GM12892 (cell line): ENCODE results near the gene HDAC5.

Experiments
- DNase-seq: peaks from one replicate; pipeline ENCODE4 v3.0.0; 2011; ENCODE audit not compliant: insufficient read length
- FAIRE-seq: peaks from 2 replicates; lab custom pipeline; 2011; peaks lifted over from hg19 to GRCh38; lab: Jason Lieb, UNC
- POLR2A ChIP-seq: IDR thresholded peaks from 2 replicates; pipeline ENCODE4 v1.6.1; 2011; ENCODE audit warnings: low read depth, low read length, control low read depth
- POLR2AphosphoS5 ChIP-seq: IDR thresholded peaks from 2 replicates; pipeline ENCODE4 v1.6.1; 2011; ENCODE audit warnings: low read depth, low read length, control low read depth
- TAF1 ChIP-seq: IDR thresholded peaks from 2 replicates; pipeline ENCODE4 v1.6.1; 2011; ENCODE audit warnings: low read depth, mild to moderate bottlenecking, control low read depth, low read length, borderline replicate concordance

The HDAC5 gene

DNA sequence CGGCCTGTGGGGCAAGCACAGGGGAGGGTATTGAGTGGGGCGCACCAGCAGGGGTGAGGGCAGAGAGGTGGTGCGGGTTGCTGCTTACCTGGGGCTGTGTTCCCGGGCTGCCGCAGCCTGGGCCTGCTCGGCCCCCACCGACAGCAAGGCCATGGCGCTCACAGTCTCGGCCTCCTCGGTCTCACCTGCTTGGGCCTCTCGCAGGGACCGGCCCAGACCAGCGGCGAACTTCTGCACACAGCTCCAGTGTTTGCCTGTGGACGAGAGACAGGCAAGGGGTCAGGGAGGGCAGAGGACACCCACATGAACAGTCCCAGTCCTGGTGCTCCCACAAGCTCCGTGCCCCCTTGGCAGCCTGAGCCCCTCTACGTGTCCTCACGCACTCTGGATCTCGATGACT is 45.0 kb downstream of the HDAC5 start:
- DNase-seq (no peak), FAIRE-seq (no peak)
- no peak for TF ChIP-seq TAF1
- TF ChIP-seq POLR2AphosphoS5 = no peak
- TF ChIP-seq POLR2A = no peak

DNA sequence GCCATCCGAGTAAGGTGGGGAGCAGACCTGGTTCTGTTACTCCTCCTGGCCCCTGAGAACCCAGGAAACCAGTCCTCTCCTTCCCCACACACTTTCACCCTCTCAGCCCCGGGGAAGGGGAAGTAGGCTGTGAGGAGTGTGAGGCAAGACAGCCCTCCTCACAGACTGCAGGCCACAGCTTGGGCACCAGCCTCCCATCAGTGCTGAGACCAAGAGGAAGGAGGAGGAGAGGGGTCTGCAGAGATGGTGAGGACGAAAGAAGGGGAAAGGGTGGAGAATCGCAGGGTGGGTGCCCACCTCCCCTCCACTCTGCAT is 45.9 kb downstream of the HDAC5 start:
- DNase-seq (no peak), FAIRE-seq (no peak)

DNA sequence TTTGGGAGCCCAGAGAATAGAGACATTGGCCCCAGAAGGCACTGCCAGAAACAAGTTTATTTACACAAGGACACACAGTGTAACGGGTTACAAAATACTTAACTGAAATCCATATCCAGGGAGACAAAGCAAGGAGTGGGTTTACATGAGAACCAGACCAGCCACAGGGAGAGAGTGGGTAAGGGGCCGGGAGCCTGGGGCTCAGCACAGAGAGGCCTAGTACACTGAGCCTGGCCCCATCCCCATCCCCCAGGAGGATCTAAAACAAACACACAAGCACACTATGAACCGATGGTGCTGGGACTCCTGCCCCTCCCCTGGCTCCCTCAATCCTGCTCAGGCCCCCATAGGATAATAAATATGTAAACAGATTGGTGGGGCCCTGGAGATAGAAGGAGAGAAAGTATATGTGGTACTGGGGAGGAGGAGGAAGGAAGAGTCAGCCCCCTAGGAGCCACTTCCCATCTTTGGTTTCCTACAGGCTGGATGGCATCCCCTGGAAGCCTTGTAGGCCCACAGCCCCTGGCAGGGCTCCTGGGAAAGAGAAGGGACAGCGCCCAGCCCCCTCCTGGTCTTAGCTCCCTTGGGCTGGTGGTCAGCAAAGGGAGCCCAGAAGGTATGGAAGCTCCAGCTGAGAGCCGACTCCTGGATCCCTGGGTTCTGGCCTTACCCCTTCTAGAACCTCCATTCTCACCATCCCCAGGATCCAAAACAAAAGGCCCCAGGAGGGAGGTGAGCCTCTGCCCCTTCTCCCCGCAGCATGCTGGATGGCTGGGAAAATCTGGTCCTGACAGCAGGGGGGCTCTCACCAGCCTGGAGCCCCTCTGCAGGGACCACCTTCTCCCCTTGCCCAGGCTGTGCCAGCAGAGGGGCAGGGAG is 46.5 kb downstream of the HDAC5 start:
- TF ChIP-seq POLR2AphosphoS5 (no peak), POLR2A (no peak), TAF1 (no peak)
- FAIRE-seq (no peak), DNase-seq (no peak)

More for the DNA sequence above, 45.9 kb downstream of the HDAC5 start:
- TF ChIP-seq POLR2A = no peak
- TF ChIP-seq TAF1 = no peak
- no peak for TF ChIP-seq POLR2AphosphoS5

DNA sequence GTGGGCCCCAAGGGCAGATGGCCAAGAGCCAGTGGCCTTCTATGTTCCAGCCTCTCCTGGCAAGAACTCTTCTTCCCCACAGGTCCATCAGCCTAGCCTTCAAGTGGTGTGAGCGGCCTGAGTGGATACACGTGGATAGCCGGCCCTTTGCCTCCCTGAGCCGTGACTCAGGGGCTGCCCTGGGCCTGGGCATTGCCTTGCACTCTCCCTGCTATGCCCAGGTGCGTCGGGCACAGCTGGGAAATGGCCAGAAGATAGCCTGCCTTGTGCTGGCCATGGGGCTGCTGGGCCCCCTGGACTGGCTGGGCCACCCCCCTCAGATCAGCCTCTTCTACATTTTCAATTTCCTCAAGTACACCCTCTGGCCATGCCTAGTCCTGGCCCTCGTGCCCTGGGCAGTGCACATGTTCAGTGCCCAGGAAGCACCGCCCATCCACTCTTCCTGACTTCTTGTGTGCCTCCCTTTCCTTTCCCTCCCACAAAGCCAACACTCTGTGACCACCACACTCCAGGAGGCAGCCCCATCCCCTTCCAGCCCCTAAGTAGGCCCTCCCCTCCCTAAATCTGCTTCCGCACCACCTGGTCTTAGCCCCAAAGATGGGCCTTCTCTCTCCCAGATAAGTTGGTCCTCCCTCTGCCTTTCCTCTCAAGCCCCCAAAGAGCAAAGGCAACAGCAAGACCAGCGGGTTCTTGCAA is 47.7 kb downstream of the HDAC5 start:
- DNase-seq (no peak), FAIRE-seq (no peak)
- TF ChIP-seq TAF1 = no peak
- TF ChIP-seq POLR2A = no peak
- TF ChIP-seq POLR2AphosphoS5 = no peak

DNA sequence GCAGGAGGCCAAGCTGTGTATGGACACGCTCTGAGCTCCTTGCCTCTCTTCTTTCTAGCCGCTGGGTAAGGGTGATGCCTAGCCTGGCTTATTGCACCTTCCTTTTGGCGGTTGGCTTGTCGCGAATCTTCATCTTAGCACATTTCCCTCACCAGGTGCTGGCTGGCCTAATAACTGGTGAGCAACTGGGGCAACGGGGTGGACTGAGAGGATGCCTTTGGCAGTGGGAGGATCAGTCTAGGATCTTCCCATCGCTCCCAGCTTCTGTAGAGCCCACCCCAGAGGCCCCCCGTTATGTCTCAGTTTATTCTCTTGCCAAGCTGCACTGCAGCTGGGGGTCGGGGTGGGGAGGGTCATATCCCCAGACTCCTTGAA is 48.5 kb downstream of the HDAC5 start:
- FAIRE-seq (no peak), DNase-seq (no peak)
- TF ChIP-seq TAF1 (no peak), POLR2AphosphoS5 (no peak), POLR2A (no peak)

DNA sequence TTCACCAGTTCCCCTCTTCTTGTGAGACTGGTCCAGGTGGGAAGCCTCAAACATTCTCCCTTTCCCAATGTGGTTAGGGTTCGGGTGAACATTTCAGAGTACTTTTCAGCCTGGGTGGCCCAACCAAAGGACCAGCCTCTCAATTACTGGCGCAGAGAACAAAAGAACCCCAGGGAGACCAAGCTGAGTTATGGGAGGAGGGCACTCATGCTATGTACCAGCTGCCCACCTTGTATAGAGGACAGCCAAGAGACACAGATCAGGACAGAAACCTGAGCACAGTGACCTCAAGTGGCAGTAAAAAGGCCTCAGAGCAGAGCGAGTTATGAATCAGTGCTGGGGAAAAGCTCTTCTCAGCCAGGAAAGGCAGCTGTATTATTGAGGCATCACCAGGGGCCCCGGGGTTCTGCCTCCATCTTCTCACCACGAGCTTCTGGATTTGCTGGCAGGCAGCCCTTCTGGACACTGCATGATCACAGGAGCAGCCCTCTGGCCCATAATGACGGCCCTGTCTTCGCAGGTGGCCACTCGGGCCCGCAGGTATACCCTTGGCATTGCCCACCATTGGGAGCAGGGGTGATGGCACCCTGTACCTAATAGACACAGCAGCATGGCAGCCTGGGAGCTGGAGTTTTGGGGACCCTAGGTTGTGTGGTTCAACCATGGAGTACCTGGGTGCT is 49.1 kb downstream of the HDAC5 start:
- FAIRE-seq (no peak), DNase-seq (no peak)
- TF ChIP-seq TAF1 (no peak), POLR2AphosphoS5 (no peak), POLR2A (no peak)

DNA sequence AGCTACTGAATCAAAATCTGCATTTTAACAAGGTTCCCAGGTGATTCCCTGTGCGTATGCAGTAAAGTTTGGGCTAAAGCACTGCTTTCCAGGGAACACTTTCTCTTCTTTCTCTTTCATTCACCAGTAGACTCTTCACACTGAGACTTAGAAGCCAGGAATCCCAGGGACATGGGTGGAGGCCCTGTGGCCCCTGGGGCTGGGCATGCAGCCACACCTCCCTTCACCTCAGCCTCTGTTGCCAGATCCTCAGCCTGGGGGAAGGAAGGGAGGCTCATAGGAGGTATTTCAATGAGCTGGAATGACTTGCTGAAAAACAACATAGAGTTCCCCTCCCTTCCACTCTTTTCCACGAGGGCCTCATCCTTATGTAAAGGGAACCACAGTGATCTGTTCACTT is 51.7 kb downstream of the HDAC5 start:
- no peak for DNase-seq
- FAIRE-seq = no peak
- no peak for TF ChIP-seq POLR2A

DNA sequence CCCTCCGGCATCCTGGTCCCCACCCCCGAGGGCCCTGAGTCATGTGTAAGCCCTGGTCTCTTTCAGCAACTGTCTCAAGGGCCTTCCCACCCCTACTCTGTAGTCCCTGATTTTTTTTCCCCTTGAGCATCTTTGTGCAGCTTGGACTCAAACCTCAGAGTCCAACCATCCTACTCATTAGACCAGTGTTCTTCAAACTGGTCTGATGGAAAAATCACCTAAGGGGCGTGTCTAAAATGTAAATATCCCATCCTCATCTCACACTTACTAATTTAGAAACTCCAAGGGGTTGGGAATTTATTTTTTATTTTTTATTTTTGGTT is 52.3 kb downstream of the HDAC5 start:
- DNase-seq (no peak), FAIRE-seq (no peak)
- TF ChIP-seq POLR2AphosphoS5 = no peak
- TF ChIP-seq TAF1 = no peak
- TF ChIP-seq POLR2A = no peak

DNA sequence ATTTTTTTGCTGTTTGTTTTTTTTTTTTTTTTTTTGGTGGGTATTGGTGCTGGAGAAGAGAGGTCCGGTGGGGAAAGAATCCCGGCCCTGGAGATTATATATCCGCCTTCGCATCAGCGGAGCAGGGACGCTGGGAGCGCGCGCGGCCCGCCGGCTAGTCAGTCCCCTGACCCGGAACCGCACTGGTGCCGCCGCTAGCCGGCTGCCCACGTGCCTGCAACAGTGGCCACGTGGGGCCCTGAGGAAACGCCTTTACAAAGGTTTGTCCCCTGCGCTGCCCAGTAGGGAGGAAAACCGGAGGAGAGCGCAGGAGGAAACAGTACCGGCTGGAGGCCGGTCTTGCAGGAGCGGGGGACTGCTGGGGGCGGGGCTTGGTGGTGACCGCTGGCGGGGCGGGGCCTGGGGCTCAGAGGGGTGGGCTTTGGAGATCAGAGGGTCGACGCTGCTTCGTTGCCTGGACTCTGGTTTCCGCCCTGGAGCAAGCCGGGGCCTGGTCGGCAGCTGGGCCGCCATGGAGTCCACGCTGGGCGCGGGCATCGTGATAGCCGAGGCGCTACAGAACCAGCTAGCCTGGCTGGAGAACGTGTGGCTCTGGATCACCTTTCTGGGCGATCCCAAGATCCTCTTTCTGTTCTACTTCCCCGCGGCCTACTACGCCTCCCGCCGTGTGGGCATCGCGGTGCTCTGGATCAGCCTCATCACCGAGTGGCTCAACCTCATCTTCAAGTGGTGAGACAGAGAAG is 52.8 kb downstream of the HDAC5 start, which contains the start of gene G6PC3:
Gene G6PC3, plus strand, starts transcription at position 281 of the 743 bp plus-strand sequence. Its CDS starts 231 bp downstream, at position 512.
- TF ChIP-seq POLR2A (peak; percentile 81), TAF1 (no peak; the same call in 1 of the 2 replicates), POLR2AphosphoS5 (peak; percentile 79)
- peak; percentile 93 for FAIRE-seq
- peak; percentile 95 for DNase-seq

DNA sequence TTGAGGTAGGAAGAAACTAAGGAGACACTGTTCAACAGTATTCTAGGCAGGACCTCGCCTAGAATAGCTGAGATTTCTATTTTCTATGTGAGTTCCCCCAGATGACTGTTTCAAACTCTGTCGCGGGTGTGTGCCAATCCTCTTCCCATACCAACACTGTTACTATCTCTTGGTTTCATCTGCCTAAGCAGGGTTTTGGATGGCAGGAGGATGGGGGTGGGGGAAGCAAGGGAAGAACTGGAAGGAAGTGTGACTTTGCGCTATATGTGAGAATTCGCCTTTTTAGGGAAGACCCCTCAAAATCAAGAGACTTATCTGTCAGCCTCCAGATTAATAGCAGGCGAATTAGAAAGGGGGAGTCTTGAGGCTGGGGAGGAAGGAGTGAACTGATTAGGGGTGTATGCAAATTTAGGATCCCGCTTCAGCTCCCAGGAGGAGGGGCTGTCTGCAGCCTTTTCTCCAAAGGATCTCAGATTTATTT is 53.4 kb downstream of the HDAC5 start:
- FAIRE-seq (no peak), DNase-seq (no peak)
- TF ChIP-seq POLR2A (no peak), TAF1 (no peak), POLR2AphosphoS5 (no peak)

DNA sequence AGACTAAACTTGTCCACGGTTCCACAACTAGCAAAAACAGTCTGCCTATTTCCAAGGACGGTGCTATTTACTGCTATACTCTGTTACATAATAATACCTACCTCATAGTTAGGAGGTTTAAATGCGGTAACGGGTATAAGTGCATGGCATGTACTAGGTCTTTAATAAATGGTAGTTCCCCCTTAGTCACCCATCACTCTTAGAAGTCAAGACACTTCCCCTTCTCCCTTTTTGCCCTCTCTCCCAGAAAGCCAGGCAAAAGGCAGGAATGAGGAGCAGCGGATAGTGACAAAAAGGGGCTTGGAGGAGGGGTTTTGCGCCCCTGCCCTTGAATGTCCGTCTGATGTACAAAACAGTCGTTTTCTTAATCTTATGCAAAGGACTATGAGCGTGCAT is 55.9 kb downstream of the HDAC5 start:
- no peak for FAIRE-seq
- no peak for DNase-seq
- TF ChIP-seq POLR2AphosphoS5 (no peak), POLR2A (no peak), TAF1 (no peak)
